ENCODE results near the gene RNU6-1. TPM values are rescaled to one million over a fixed set of nuclear protein-coding genes. Genes with fewer than 3 reads are reported as not detected.

Gene RNU6-1
- polyA plus RNA-seq, 1 experiment = not detected

DNA sequence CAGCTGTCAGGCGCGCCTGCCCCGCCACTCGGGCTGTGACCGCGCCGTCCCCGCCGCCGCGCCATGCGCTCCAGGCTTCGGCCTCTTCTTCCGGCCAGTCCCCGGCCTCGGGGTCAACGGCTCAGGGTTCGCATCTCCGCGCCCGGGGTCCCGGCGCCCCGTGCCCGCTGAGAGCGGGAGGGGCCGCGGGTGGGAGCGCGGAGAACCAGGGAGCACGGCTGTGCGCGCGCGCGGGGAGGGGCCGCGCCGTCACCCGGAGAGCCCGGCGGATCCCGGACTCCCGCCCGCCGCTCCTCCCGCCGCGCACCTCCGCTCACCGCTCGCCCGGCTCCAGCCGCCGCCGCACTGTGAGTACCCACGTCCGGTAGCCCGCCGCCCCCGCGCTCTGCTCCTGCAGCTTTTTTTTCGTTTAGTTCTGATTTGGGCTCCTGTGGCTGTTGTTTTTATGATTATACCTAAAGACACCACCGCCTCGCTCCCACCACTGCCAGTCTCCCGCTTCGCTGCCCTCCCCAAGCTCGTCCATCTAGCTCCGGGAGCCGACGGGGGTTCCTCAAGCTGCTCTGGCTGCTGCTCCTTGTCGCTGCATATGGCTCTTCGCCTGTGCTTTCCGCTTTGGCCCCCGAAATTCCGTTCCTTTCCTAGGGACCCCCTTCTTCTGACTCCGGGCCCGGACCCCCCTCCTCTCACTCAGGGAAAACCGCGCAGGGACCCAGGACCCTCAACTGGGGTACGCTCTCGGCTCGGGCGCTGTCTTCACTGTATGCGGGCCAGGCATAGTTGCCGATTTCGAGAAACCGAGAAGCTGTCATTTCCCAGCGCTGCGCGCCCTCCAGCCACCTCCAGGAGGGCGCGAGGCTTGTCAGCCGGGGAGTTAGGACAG lies 16.3 kb downstream of the RNU6-1 start:
- H3K9me3 ChIP-seq (ENCODE audit: control insufficient read depth, insufficient read depth, low read length) = peaks cover 24% of the 10 kb centered on the region; the same call in 1 of the 2 replicates
- ChIA-PET POLR2A (no interaction called here), CTCF (no interaction called here)
- TF ChIP-seq, protein P1, sequence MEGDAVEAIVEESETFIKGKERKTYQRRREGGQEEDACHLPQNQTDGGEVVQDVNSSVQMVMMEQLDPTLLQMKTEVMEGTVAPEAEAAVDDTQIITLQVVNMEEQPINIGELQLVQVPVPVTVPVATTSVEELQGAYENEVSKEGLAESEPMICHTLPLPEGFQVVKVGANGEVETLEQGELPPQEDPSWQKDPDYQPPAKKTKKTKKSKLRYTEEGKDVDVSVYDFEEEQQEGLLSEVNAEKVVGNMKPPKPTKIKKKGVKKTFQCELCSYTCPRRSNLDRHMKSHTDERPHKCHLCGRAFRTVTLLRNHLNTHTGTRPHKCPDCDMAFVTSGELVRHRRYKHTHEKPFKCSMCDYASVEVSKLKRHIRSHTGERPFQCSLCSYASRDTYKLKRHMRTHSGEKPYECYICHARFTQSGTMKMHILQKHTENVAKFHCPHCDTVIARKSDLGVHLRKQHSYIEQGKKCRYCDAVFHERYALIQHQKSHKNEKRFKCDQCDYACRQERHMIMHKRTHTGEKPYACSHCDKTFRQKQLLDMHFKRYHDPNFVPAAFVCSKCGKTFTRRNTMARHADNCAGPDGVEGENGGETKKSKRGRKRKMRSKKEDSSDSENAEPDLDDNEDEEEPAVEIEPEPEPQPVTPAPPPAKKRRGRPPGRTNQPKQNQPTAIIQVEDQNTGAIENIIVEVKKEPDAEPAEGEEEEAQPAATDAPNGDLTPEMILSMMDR (IDR thresholded peaks at IDR 0.05; ENCODE audit: low read depth, low read length) = no peak
- no peak for DNase-seq (ENCODE audit: low read depth, low spot score)
- H3K27me3 ChIP-seq (ENCODE audit: control insufficient read depth, insufficient read depth, low read length) = peaks cover 85% of the 10 kb centered on the region
- H3K27ac ChIP-seq (ENCODE audit: low read depth, low read length) = no peak overlapping the region
- no peak overlapping the region for H3K4me3 ChIP-seq (ENCODE audit: low read depth, low read length)

DNA sequence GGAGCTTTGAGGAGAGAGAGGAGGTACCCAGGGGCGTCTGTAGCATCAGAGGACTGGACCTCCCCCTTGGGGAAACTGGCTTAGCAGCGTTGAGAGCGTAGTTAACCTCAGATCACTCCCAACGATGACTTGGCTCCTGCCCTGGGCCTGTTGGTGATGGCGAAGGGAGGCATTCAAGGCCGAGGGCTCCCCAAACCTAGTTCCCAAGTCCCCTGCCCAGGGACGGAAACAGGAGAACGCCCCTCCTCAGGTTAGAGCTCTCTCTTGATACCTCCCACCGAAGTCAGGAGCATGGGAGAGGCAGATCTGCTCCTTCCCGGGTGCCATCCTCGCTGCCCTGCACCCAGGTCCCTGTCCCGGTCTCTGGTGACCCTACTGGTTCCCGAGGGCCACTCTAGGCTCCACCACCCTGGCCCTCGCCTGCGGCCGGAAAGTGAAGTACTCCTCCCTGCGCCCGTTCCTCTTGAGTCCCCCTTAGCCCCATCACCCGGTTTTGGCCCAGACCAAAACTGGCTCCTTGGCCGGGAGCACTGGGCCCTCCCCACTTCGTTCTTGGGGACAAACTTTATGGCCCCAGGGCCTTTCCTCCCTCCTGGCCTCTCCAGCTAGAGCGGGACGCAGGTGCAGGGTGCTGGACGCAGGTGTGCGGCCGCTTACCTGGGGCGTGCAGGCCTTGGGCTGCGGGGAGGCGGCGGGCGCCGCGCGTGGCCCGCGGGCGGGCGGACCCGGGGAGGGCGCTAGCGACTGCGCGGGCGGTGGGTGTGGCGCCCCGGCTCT lies 17.1 kb downstream of the RNU6-1 start:
- CTCF ChIA-PET = no interaction called here
- no peak for DNase-seq (ENCODE audit: low read depth, low spot score)
- Histone ChIP-seq H3K27me3 (ENCODE audit: control insufficient read depth, insufficient read depth, low read length) (peaks cover 87% of the 10 kb centered on the region), H3K27ac (ENCODE audit: low read depth, low read length) (no peak overlapping the region), H3K4me3 (ENCODE audit: low read depth, low read length) (no peak overlapping the region), H3K9me3 (ENCODE audit: control insufficient read depth, insufficient read depth, low read length) (peaks cover 24% of the 10 kb centered on the region; the same call in 1 of the 2 replicates)
- TF ChIP-seq, protein P1 (IDR thresholded peaks at IDR 0.05; ENCODE audit: low read depth, low read length) = no peak
- POLR2A ChIA-PET = no interaction called here

DNA sequence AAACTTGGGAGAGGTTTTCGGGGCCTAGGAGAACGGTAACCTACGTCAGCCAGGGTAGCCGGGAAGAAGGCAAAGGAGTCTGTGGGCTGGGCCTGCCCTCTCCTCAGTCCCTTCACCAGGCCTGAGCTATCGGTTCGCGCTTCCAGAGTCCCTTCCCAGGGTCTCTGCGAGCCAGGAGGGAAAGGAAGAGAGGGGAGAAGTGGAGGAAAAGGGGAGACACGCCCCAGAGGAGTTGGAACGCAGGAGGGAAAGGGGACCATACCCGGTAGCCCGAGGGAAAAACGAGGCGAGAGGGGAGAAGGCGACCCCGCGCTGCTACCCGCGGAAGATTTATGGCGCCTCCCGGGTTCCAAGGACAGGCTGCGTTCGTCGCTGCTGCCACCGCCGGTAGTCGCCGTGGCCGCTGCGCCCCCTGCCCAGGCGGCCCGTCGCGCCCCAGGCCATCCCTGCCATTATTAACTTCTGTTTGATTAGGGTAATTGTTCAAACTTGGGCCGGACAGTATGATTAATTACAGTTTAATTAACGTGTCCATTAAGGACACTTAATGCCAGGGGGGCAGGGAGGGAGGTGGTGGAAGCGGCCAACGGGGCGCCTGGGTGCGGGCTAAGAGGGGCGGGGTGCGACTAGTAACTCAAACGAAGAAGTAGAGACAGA lies 17.9 kb downstream of the RNU6-1 start:
- TF ChIP-seq, protein P1 (IDR thresholded peaks at IDR 0.05; ENCODE audit: low read depth, low read length) = no peak
- peaks cover 24% of the 10 kb centered on the region; the same call in 1 of the 2 replicates for H3K9me3 ChIP-seq (ENCODE audit: control insufficient read depth, insufficient read depth, low read length)
- H3K27me3 ChIP-seq (ENCODE audit: control insufficient read depth, insufficient read depth, low read length) = peaks cover 91% of the 10 kb centered on the region
- no peak overlapping the region for H3K27ac ChIP-seq (ENCODE audit: low read depth, low read length)
- H3K4me3 ChIP-seq (ENCODE audit: low read depth, low read length) = no peak overlapping the region
- ChIA-PET POLR2A (no interaction called here), CTCF (no interaction called here)
- DNase-seq (ENCODE audit: low read depth, low spot score) = no peak

DNA sequence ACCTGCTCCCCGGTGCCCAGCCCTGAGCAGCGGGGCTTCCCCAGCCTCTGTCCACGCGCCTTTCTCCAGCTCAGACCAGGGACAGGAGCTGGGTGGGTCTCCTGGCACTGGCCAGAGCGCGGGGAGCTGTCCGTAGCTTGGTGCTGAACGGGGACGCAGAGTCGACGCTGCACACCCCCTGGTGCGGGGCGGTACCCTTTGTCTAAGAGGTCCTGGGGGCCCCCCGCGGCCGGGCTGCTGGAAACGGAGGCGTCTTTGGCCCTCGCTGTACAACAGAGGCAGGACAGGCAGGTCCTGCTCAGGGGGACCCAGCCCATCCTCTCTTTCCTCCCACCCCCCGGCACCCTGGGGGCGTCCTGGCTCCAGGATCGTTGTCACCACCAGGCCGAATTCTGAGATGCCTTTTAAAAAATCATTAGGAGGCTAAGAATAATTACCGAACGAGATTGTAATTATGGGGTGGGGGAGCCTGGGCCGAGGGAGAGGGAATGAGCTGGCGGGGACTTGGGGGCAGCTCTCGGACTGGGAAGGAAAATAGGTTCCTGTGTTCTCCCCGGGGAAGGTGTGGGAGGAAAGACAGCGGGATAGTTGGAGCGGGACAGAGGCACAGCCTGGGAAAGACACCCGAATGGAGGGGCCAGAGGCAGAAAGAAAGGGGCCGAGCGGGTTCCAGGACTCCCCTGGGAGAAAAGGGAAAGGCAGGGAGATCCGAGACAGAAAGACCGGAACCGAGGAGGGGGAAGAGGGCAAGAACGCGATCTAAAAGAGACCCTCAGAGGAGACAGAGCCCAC lies 18.7 kb downstream of the RNU6-1 start:
- ChIA-PET POLR2A (no interaction called here), CTCF (no interaction called here)
- no peak overlapping the region for H3K4me3 ChIP-seq (ENCODE audit: low read depth, low read length)
- no peak for DNase-seq (ENCODE audit: low read depth, low spot score)
- TF ChIP-seq, protein P1 (IDR thresholded peaks at IDR 0.05; ENCODE audit: low read depth, low read length) = no peak
- H3K27me3 ChIP-seq (ENCODE audit: control insufficient read depth, insufficient read depth, low read length) = peaks cover 87% of the 10 kb centered on the region
- no peak overlapping the region for H3K27ac ChIP-seq (ENCODE audit: low read depth, low read length)
- peaks cover 21% of the 10 kb centered on the region; the same call in 1 of the 2 replicates for H3K9me3 ChIP-seq (ENCODE audit: control insufficient read depth, insufficient read depth, low read length)

Data from AG04450 (cell line).